HG02759 (cell line): ENCODE data around the gene INO80E.
A peak's percentile ranks its signal among the peaks of the same experiment; 100 is the strongest.

Experiments
- ATAC-seq: cut with Tn5 transposase; IDR thresholded peaks from one replicate; pipeline ENCODE4 v1.9.1; 2021; ENCODE audit warnings: mild to moderate bottlenecking, moderate library complexity; ENCODE audit not compliant: unreplicated experiment

Gene INO80E

GRCh38 chr16:29991571-29991904, 4.5 kb upstream of the INO80E start:
- no peak for ATAC-seq

- ATAC-seq, result no peak
These were observed 3.6 kb upstream of the INO80E start for GRCh38 chr16:29992344-29992967.

GRCh38 chr16:29993191-29993902, 2.7 kb upstream of the INO80E start:
- no peak for ATAC-seq

DNA sequence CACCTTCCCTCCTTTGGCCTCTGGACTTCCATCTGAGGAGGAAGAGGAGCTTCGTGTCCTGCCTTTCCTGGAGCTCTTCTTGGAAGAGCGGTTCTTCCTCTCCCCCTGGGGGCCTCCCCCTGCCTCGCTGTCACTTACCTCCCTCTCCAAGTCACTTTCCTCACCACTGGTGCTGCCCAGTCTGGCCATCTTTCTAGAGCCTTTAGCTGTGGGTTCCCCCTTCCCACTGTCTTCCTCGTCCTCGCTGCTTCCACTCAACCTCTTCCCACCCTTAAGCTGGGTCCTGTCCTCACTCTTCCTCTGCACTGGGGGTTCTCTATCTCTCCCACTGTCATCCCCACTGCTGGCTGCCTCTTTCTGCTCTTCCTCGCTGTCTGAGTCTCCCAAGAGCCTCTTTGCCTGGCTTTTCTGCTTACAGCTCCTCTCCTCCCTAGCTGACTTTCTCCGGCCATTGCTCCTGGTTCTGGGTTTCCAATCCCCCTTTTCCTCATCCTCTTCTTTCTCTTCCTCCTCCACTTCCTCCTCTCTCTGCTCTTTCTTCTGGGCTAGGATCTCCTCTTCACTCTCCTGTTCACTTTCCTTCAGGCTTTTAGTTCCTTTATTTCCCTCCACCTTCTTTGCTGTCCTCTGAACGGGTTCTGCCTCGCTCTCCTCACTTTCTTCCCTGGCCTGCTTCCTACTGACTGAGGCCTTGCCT, 2.0 kb upstream of the INO80E start:
- no peak for ATAC-seq

DNA sequence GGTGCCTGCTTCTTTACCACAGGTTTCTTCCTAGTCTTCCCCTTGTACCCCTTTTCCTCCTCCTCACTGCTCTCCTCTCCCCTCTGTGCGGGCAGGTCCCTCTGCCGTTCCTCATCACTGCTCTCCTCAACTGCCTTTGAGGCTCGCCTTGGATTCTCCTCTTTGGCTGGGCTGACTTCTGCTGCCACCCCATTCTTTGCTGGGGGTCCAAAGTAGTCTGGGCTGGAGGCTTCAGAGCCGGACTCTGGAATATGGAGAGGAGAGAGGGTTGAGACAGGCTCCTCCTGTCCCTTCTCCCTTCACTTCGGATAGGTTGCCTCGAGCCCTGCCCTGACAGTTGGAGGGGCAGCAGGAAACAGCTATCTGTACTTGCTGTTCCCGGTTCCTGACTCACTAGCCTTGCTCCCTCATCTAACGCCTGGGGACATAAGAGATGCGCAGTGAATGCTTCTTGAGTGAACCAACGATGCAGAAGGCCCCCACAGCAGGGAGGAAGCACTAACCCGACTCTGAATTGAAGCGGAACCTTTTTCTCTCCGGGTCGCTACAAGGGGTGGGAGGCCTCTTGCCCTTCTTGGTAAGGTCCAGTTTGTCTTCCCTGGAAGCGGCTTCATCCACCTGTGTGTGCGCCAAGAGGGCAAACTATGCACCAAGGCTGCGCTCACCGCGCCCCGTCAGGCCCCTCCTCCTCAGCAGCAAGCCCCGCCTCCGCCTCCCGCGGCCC, 1.3 kb upstream of the INO80E start:
- peak; percentile 35 for ATAC-seq

DNA sequence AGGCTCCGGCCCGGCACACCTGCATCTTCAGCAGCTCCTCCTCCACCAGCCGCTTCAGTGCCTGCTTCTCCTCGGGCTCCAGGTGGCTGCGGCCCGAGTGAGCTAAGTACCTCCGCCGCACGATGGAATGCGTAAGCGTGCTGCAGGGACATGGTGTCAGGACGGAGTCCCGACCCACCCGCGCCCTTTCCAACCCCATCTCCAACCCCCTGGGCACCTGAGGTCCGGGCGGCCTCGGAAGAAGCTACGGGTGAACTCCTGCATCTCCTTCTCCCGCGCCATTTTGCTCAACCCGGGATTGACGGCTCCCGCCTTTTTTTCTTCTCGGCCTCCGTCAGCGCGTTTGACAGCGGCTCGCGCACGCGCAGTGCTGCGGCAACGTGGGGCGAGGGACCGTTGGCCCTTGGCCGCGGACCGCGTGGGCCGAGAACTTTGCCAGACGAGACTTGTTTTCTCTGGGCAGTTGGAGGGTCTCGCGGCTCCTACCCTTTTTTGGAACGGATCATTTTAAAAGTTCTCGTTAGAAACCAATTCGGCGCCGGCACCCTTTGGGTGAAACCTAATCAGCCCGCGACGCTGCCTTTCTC, 624 bp upstream of the INO80E start, which contains the start of gene HIRIP3:
Gene HIRIP3 (minus strand): TSS at position 294 of the 587 bp plus-strand sequence. CDS start 12 bp downstream, at position 282.
- ATAC-seq, result peak; percentile 62

- ATAC-seq, result no peak
These were observed 767 bp downstream of the INO80E start for GRCh38 chr16:29996766-29997250.

DNA sequence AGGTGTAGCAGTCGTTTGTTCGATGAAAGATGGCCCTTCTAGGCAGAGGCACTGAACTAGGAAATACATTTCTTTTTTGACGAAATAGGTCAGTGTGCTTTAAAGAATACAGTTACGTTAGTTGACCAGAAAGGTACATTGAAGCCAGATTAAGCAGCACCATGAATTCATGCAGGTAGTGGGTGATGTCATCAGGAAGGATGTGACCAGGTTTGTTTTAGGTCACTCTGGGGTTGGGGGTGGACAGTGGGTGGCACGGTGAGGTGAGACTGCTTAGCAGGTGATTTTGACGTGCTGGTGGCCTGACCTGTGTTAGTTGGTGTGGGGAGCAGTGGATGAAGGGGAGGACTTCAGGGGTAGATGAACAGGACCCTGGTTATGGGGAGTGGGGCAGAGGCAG, 3.6 kb downstream of the INO80E start:
- no peak for ATAC-seq

DNA sequence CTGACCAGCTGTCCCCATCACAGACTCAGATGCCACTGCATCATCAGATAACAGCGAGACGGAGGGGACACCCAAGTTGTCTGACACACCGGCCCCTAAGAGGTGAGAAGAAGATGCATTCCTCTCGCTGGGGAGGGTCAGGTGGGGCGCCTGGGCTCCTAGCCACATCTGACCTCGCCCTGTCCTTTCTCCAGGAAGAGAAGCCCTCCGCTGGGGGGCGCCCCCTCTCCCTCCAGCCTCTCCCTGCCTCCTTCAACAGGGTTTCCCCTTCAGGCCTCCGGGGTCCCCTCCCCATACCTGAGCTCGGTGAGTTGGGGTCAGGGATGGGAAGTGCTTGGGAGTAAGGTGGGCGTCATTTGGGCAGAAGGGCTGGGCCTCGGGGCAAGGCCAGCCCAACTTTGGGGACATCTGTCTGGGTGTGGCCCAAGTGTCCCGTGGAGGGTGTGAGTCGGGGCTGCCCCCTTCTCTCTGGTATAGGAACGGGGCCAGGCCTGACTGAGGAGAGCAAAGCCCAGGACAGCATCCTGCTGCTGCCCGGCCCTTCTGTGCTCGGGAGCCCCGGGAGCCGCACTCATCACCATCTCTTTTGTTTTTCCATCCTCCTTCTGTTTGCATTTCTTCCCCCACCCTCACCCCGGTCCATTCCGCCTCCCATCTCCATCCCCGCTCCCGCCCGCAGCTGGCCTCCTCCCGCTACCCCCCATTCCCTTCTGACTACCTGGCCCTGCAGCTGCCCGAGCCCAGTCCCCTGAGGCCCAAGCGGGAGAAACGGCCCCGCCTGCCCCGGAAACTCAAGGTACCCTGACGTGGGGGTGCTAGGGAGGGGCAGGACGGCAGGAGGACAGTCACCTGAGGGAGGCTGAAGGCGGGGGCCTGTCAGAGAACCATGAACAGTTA, 4.9 kb downstream of the INO80E start:
- ATAC-seq, result no peak

- ATAC-seq, result no peak
These were observed 6.7 kb downstream of the INO80E start for GRCh38 chr16:30002614-30003346.

DNA sequence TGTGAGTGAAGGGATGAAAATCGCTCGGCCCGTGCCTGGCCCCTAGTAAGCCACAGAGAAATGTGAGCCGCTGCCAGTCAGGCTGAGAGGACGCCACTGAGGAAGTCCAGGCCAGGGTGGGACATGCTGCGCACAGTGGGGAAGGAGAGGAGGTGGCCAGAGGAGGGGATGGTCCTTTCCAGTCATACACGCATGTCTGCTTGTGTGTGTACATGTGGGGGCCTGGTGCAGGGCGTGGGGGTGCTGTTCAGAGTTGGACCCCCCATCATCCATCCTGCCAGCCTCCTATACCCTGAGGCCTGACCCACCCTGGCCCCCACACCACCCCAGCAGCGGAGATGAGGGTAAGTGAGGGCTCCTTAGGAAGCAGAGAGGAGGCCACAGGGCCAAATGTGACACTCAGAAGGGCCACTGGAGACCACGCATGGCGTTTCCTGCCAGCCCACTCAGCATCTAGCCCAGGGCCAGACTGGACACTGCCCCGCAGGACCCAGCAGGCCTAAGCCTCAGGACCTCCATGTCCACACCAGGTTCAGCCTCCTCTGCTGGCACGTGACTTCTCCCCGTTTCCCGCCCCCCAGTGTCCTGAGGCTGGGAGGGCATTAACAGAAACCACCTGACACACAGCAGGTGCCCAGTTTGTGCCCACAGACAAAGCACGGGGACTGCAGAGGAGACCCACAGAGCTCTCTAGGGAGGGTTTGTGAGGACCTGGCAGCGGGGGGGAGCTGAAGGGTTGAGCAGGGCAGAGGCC, 7.8 kb downstream of the INO80E start:
- no peak for ATAC-seq

DNA sequence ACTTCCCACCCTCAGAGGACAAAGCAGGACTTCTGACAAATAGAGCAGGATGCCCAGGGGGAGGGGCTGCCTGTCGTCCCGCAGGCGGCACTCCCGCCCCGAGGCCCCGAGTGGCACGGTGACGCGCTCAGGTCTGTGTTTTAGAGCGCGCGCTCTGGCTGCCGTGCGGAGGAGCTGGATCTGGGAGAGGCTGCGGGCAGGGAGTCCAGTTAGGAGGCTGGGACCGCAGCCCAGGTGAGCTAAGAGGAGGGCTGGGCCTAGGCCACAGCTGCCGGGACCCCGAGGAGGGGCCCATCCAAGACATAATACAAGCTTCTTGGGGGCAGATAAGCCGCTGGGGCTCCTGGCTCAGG, 8.4 kb downstream of the INO80E start:
- no peak for ATAC-seq

GRCh38 chr16:30004811-30005242, 8.8 kb downstream of the INO80E start:
- ATAC-seq, result no peak

- no peak for ATAC-seq
These were observed 9.5 kb downstream of the INO80E start for GRCh38 chr16:30005341-30006094.

GRCh38 chr16:30006095-30006473, 10.0 kb downstream of the INO80E start:
- ATAC-seq, result no peak

DNA sequence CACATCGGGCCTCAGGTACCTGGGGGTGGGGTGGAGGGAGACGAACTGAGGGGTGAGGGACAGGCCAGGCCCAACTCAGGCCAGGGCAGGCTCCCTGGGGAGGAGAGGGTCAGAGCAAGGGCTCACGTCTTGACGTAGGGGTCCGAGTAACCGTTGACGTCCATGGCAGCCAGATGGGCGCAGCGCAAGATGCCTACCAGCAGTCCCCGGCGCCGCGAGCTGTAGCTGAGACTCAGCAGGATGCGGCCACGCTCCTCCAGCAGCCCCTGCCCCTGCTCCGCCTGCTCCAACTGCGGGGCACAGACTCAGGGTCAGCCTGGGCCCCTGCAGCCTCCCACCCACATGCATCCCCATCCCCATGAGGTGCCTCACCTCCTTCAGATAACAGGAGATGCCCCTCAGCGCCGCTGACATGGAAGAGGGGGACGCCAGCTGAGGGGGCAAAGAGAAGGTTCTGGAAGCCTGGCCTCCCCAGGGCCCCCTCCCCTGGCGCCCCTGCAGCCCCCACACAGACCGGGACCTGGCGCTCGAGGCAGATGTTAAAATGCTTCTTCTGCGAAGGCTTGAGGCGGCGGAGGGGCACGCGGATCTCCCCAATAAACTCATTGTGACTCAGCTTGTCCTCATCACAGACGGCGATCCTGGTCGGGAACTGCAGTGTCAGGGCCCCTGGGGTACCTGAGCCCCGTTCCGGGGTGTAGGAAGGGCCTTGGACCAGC, 10.8 kb downstream of the INO80E start:
- no peak for ATAC-seq

- no peak for ATAC-seq
These were observed 11.4 kb downstream of the INO80E start for GRCh38 chr16:30007378-30007895.
